Posterior cingulate gyrus (tissue), 11 donors: ENCODE data around the gene RPA1.
"Not testable (repeated sequence)": the region's sequence is repeated elsewhere in the genome, so short reads cannot be mapped to it uniquely, and the experiment has no call there.

Experiments used
- DNase-seq, 10 donors: peaks; one replicate each; pipeline versions ENCODE4 v3.0.0 to v3.0.0-alpha.2; 2020 to 2021; ENCODE audit warnings: mixed read lengths in 3 of 10
- intact Hi-C: fragments of 100-400 bp; cut with DNase I; formaldehyde crosslinking; loops from one replicate; pipeline ENCODE4 v1.15.1; 2023

Gene RPA1

GRCh38 chr17:1810450-1811103 is 19.2 kb upstream of the RPA1 start:
- intact Hi-C loops = no loop called here
- DNase-seq = peak in 1 of 10 donors; percentile 52

GRCh38 chr17:1813088-1813487 is 16.7 kb upstream of the RPA1 start:
- intact Hi-C loops = no loop called here
- peak in 1 of 10 donors; percentile 24 for DNase-seq

GRCh38 chr17:1820528-1821252 is 9.1 kb upstream of the RPA1 start:
- intact Hi-C loops = no loop called here
- no peak for DNase-seq

- peak in 4 of 10 donors; percentile 8 to 80 (median 12) for DNase-seq
- intact Hi-C loops = no loop called here
Observed at GRCh38 chr17:1829216-1829591, 601 bp upstream of the RPA1 start.

- intact Hi-C loops = no loop called here
- no peak for DNase-seq
Observed at GRCh38 chr17:1830288-1830687, 483 bp downstream of the RPA1 start.

- DNase-seq = no peak
- intact Hi-C loops = no loop called here
Observed at GRCh38 chr17:1834380-1835149, 4.8 kb downstream of the RPA1 start.

- intact Hi-C loops = no loop called here
- DNase-seq = no peak
Observed at GRCh38 chr17:1839516-1839915, 9.7 kb downstream of the RPA1 start.

GRCh38 chr17:1843947-1844346 is 14.1 kb downstream of the RPA1 start:
- DNase-seq = no peak

GRCh38 chr17:1847191-1847590 is 17.4 kb downstream of the RPA1 start:
- DNase-seq = no peak
- intact Hi-C loops = no loop called here

More at GRCh38 chr17:1843947-1844346, 14.1 kb downstream of the RPA1 start:
- intact Hi-C loops = no loop called here

GRCh38 chr17:1852327-1852726 is 22.5 kb downstream of the RPA1 start:
- no peak for DNase-seq
- intact Hi-C loops = no loop called here

- DNase-seq = no peak
- intact Hi-C loops = no loop called here
Observed at GRCh38 chr17:1853698-1854097, 23.9 kb downstream of the RPA1 start.

- intact Hi-C loops, DNase-seq: not testable (repeated sequence)
Observed at GRCh38 chr17:1856462-1856861, 26.7 kb downstream of the RPA1 start.

GRCh38 chr17:1860978-1861377 is 31.2 kb downstream of the RPA1 start:
- no peak for DNase-seq
- intact Hi-C loops = no loop called here

- intact Hi-C loops = no loop called here
- DNase-seq = no peak
Observed at GRCh38 chr17:1861391-1862010, 31.7 kb downstream of the RPA1 start.

GRCh38 chr17:1865252-1866037 is 35.6 kb downstream of the RPA1 start:
- intact Hi-C loops = no loop called here
- DNase-seq = no peak

- intact Hi-C loops = no loop called here
- DNase-seq = no peak
Observed at GRCh38 chr17:1867307-1867706, 37.5 kb downstream of the RPA1 start.

GRCh38 chr17:1868090-1868489 is 38.3 kb downstream of the RPA1 start:
- intact Hi-C loops = no loop called here
- DNase-seq = no peak

- intact Hi-C loops = no loop called here
- DNase-seq = no peak
Observed at GRCh38 chr17:1870592-1870991, 40.8 kb downstream of the RPA1 start.

- no peak for DNase-seq
- intact Hi-C loops = no loop called here
Observed at GRCh38 chr17:1871756-1872155, 42.0 kb downstream of the RPA1 start.

GRCh38 chr17:1872254-1872653 is 42.4 kb downstream of the RPA1 start:
- no peak for DNase-seq
- intact Hi-C loops = no loop called here
